HepG2 (cell line): ENCODE data around the gene NEU1. TPM values are rescaled to one million over a fixed set of nuclear protein-coding genes. Genes with fewer than 3 reads are reported as not detected.

Source experiments
- FOSL2 ChIP-seq: sonication (generic); formaldehyde crosslinking; IDR thresholded peaks from 2 replicates; pipeline ENCODE4 v1.4.0; 2020; ENCODE audit warnings: missing genetic modification reagents
- FOXK2 ChIP-seq: fragments of 450-650 bp; IDR thresholded peaks from 2 replicates; pipeline ENCODE4 v1.6.1; 2016
- JARID2 ChIP-seq: sonication (generic); formaldehyde crosslinking; IDR thresholded peaks from 2 replicates; pipeline ENCODE4 v1.8.1; 2023; ENCODE audit warnings: missing genetic modification reagents, inconsistent platforms; ENCODE audit not compliant: insufficient replicate concordance
- PHF20 ChIP-seq: sonication (generic); formaldehyde crosslinking; IDR thresholded peaks from 2 replicates; pipeline ENCODE4 v1.5.0; 2020; ENCODE audit warnings: mild to moderate bottlenecking, missing genetic modification reagents
- RBM22 ChIP-seq: fragments of 200-400 bp; formaldehyde crosslinking; optimal IDR thresholded peaks from 2 replicates; pipeline ENCODE3; 2017; ENCODE audit warnings: mild to moderate bottlenecking, low read length, moderate library complexity
- YEATS2 ChIP-seq: sonication (generic); formaldehyde crosslinking; IDR thresholded peaks from 2 replicates; pipeline ENCODE4 v1.4.0; 2020; ENCODE audit warnings: missing genetic modification reagents, borderline replicate concordance
- ZBTB1 ChIP-seq: sonication (generic); formaldehyde crosslinking; IDR thresholded peaks from 2 replicates; pipeline ENCODE4 v1.4.0; 2020; ENCODE audit warnings: missing genetic modification reagents, borderline replicate concordance
- ZBTB38 ChIP-seq: sonication (generic); formaldehyde crosslinking; IDR thresholded peaks from 2 replicates; pipeline ENCODE4 v1.5.1; 2020; ENCODE audit warnings: mild to moderate bottlenecking, missing genetic modification reagents
- ZNF232 ChIP-seq: sonication (generic); formaldehyde crosslinking; IDR thresholded peaks from 2 replicates; pipeline ENCODE4 v1.4.0; 2020; ENCODE audit warnings: missing genetic modification reagents, borderline replicate concordance
- ZNF335 ChIP-seq: sonication (generic); formaldehyde crosslinking; IDR thresholded peaks from 2 replicates; pipeline ENCODE4 v1.4.0; 2020; ENCODE audit warnings: missing genetic modification reagents
- ZNF761 ChIP-seq: sonication (generic); formaldehyde crosslinking; conservative IDR thresholded peaks from 2 replicates; pipeline ENCODE4 v1.4.0; 2020; ENCODE audit warnings: mild to moderate bottlenecking, missing genetic modification reagents
- polyA plus RNA-seq, 8 experiments: library from polyadenylated mRNA; depleted of rRNA in 3 of 8; stranded (reverse) in 7 of 8; unstranded in 1 of 8; fragments of >200 nt; fragmentation: Illumina TruSeq in 4 of 8; extraction: Trizol in 4 of 8; gene quantifications; 2 replicates each; pipeline versions ENCODE4 v1.2.1 to v1.2.3, GENCODE V29; 2011 to 2016; ENCODE audit warnings: low read depth in 4 of 8, missing spikeins in 1 of 8, mixed read lengths in 1 of 8; ENCODE audit not compliant: insufficient read depth in 1 of 8
- total RNA-seq, 5 experiments: library from RNA; depleted of rRNA; stranded (reverse); fragments of >200 nt; fragmentation: Illumina TruSeq; extraction: Trizol; gene quantifications; 2 replicates each; pipeline ENCODE4 v1.2.3, GENCODE V29; 2016; ENCODE audit warnings: low read depth in 1 of 5
- TF ChIP-seq, protein P1 (sequence below): sonication (generic); formaldehyde crosslinking; IDR thresholded peaks from 2 replicates; pipeline ENCODE4 v1.5.0; 2020; ENCODE audit warnings: mild to moderate bottlenecking, missing genetic modification reagents
- TF ChIP-seq, protein P2 (sequence below): sonication (generic); formaldehyde crosslinking; IDR thresholded peaks from 2 replicates; pipeline ENCODE4 v1.4.0; 2020; ENCODE audit warnings: missing genetic modification reagents
- TF ChIP-seq, protein P3 (sequence below): sonication (generic); formaldehyde crosslinking; IDR thresholded peaks from 2 replicates; pipeline ENCODE4 v1.4.0; 2020; ENCODE audit warnings: missing genetic modification reagents, borderline replicate concordance
- TF ChIP-seq, protein P4 (sequence below): sonication (generic); formaldehyde crosslinking; IDR thresholded peaks from 2 replicates; pipeline ENCODE4 v1.5.1; 2020; ENCODE audit warnings: mild to moderate bottlenecking, moderate library complexity, missing genetic modification reagents

The NEU1 gene
- total and polyA plus RNA-seq, 2 of the 13 experiments (the other 11 are each of a cell fraction or from before 2014, with no cell fraction given) = 215 to 297 TPM

DNA sequence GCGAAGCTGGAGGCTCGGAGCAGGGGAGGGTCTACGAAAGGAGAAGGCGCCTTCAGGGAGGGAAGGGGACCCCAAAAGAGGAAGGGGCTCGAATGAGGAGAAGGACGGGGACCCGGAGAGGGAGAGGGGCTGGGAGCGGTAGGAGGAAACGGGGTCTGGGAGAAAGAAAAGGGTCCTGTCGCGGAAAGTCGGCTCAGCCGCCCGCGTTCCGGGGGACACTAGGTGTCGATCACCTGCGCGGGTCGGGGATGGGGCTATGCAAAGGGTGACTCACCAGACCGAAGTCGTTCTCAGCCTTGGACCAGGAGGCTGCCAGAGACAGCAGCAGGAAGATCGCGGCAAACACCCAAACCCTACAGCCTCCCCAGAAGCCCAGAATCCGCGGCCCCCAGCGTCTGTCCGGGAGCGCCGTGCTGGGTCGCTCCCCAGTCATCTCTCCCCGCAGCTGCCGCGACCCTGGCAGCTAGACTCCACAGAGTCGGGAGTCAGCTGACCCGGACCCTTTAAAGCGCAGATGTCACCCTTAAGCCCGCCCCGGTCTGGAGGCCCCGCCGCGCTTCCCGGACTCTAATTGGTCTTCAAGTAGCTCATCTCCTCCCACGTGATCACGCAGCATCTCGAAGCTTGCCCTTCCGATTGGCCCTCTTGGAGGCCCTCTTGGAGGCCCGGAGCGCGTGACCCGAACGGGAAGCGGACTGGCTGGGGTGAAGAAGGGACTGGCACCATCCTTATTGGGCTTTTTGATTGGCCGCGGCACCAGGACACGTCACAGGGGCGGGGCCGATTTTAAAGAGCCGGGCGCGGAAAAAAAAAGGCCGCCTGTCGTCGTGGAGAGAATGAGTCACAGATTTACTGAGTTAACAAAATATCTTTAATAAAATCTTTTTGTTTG is at the start of gene NEU1 (continued):
- TF ChIP-seq JARID2 = peak; percentile 63
- TF ChIP-seq, protein P1, sequence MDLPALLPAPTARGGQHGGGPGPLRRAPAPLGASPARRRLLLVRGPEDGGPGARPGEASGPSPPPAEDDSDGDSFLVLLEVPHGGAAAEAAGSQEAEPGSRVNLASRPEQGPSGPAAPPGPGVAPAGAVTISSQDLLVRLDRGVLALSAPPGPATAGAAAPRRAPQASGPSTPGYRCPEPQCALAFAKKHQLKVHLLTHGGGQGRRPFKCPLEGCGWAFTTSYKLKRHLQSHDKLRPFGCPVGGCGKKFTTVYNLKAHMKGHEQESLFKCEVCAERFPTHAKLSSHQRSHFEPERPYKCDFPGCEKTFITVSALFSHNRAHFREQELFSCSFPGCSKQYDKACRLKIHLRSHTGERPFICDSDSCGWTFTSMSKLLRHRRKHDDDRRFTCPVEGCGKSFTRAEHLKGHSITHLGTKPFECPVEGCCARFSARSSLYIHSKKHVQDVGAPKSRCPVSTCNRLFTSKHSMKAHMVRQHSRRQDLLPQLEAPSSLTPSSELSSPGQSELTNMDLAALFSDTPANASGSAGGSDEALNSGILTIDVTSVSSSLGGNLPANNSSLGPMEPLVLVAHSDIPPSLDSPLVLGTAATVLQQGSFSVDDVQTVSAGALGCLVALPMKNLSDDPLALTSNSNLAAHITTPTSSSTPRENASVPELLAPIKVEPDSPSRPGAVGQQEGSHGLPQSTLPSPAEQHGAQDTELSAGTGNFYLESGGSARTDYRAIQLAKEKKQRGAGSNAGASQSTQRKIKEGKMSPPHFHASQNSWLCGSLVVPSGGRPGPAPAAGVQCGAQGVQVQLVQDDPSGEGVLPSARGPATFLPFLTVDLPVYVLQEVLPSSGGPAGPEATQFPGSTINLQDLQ (CRISPR knock-in tag) = 0 out of 2 replicates have a peak, but pooled peaks have one; percentile 89
- TF ChIP-seq, protein P2, sequence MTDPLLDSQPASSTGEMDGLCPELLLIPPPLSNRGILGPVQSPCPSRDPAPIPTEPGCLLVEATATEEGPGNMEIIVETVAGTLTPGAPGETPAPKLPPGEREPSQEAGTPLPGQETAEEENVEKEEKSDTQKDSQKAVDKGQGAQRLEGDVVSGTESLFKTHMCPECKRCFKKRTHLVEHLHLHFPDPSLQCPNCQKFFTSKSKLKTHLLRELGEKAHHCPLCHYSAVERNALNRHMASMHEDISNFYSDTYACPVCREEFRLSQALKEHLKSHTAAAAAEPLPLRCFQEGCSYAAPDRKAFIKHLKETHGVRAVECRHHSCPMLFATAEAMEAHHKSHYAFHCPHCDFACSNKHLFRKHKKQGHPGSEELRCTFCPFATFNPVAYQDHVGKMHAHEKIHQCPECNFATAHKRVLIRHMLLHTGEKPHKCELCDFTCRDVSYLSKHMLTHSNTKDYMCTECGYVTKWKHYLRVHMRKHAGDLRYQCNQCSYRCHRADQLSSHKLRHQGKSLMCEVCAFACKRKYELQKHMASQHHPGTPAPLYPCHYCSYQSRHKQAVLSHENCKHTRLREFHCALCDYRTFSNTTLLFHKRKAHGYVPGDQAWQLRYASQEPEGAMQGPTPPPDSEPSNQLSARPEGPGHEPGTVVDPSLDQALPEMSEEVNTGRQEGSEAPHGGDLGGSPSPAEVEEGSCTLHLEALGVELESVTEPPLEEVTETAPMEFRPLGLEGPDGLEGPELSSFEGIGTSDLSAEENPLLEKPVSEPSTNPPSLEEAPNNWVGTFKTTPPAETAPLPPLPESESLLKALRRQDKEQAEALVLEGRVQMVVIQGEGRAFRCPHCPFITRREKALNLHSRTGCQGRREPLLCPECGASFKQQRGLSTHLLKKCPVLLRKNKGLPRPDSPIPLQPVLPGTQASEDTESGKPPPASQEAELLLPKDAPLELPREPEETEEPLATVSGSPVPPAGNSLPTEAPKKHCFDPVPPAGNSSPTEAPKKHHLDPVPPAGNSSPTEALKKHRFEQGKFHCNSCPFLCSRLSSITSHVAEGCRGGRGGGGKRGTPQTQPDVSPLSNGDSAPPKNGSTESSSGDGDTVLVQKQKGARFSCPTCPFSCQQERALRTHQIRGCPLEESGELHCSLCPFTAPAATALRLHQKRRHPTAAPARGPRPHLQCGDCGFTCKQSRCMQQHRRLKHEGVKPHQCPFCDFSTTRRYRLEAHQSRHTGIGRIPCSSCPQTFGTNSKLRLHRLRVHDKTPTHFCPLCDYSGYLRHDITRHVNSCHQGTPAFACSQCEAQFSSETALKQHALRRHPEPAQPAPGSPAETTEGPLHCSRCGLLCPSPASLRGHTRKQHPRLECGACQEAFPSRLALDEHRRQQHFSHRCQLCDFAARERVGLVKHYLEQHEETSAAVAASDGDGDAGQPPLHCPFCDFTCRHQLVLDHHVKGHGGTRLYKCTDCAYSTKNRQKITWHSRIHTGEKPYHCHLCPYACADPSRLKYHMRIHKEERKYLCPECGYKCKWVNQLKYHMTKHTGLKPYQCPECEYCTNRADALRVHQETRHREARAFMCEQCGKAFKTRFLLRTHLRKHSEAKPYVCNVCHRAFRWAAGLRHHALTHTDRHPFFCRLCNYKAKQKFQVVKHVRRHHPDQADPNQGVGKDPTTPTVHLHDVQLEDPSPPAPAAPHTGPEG = peak; percentile 56; the same call in 1 of the 2 replicates
- TF ChIP-seq ZNF232 (CRISPR knock-in tag) = peak; percentile 82; the same call in 1 of the 2 replicates
- TF ChIP-seq RBM22 = peak; percentile 88
- peak; percentile 82 for TF ChIP-seq FOSL2 (CRISPR knock-in tag)
- TF ChIP-seq, protein P3, sequence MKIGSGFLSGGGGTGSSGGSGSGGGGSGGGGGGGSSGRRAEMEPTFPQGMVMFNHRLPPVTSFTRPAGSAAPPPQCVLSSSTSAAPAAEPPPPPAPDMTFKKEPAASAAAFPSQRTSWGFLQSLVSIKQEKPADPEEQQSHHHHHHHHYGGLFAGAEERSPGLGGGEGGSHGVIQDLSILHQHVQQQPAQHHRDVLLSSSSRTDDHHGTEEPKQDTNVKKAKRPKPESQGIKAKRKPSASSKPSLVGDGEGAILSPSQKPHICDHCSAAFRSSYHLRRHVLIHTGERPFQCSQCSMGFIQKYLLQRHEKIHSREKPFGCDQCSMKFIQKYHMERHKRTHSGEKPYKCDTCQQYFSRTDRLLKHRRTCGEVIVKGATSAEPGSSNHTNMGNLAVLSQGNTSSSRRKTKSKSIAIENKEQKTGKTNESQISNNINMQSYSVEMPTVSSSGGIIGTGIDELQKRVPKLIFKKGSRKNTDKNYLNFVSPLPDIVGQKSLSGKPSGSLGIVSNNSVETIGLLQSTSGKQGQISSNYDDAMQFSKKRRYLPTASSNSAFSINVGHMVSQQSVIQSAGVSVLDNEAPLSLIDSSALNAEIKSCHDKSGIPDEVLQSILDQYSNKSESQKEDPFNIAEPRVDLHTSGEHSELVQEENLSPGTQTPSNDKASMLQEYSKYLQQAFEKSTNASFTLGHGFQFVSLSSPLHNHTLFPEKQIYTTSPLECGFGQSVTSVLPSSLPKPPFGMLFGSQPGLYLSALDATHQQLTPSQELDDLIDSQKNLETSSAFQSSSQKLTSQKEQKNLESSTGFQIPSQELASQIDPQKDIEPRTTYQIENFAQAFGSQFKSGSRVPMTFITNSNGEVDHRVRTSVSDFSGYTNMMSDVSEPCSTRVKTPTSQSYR (CRISPR knock-in tag) = peak; percentile 61; the same call in 1 of the 2 replicates
- TF ChIP-seq, protein P4, sequence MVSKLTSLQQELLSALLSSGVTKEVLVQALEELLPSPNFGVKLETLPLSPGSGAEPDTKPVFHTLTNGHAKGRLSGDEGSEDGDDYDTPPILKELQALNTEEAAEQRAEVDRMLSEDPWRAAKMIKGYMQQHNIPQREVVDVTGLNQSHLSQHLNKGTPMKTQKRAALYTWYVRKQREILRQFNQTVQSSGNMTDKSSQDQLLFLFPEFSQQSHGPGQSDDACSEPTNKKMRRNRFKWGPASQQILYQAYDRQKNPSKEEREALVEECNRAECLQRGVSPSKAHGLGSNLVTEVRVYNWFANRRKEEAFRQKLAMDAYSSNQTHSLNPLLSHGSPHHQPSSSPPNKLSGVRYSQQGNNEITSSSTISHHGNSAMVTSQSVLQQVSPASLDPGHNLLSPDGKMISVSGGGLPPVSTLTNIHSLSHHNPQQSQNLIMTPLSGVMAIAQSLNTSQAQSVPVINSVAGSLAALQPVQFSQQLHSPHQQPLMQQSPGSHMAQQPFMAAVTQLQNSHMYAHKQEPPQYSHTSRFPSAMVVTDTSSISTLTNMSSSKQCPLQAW (CRISPR knock-in tag) = peak; percentile 96
- TF ChIP-seq ZBTB1 (CRISPR knock-in tag) = 0 out of 2 replicates have a peak, but pooled peaks have one; percentile 34
- peak; percentile 93 for TF ChIP-seq YEATS2
- TF ChIP-seq PHF20 (CRISPR knock-in tag) = peak; percentile 80
- TF ChIP-seq FOXK2 = no peak
- TF ChIP-seq ZNF761 (CRISPR knock-in tag) = peak; percentile 89; the same call in 1 of the 2 replicates
- TF ChIP-seq ZNF335 (CRISPR knock-in tag) = peak; percentile 97
- TF ChIP-seq ZBTB38 (CRISPR knock-in tag) = peak; percentile 56
